GM21723 (cell line): Measurements from ENCODE around the gene PDLIM4.

ENCODE experiments used
- ATAC-seq: cut with Tn5 transposase; IDR thresholded peaks from one replicate; pipeline ENCODE4 v1.9.1; 2021; ENCODE audit warnings: mild to moderate bottlenecking, moderate library complexity; ENCODE audit not compliant: unreplicated experiment

The PDLIM4 gene

GRCh38 chr5:132280371-132281240 lies 23.1 kb downstream of the PDLIM4 start:
- no peak for ATAC-seq

- no peak for ATAC-seq
Measured at GRCh38 chr5:132281856-132282614, 24.5 kb downstream of the PDLIM4 start.

- no peak for ATAC-seq
Measured at GRCh38 chr5:132283423-132284043, 26.0 kb downstream of the PDLIM4 start.

- no peak for ATAC-seq
Measured at GRCh38 chr5:132289097-132289496, 31.6 kb downstream of the PDLIM4 start.

GRCh38 chr5:132291026-132291425 lies 33.5 kb downstream of the PDLIM4 start:
- no peak for ATAC-seq

- ATAC-seq = peak; percentile 44
Measured at GRCh38 chr5:132293066-132293991, 35.8 kb downstream of the PDLIM4 start.

GRCh38 chr5:132293992-132294727 lies 36.7 kb downstream of the PDLIM4 start, which contains the start of gene SLC22A4:
Gene SLC22A4, plus strand, starts transcription at chr5:132294394. Its CDS starts 223 bp downstream, at chr5:132294617.
- peak; percentile 74 for ATAC-seq

- ATAC-seq = peak; percentile 10
Measured at GRCh38 chr5:132294728-132295504, 37.4 kb downstream of the PDLIM4 start.

GRCh38 chr5:132295505-132296411 lies 38.3 kb downstream of the PDLIM4 start:
- ATAC-seq = no peak

- no peak for ATAC-seq
Measured at GRCh38 chr5:132296412-132297016, 39.0 kb downstream of the PDLIM4 start.

GRCh38 chr5:132297211-132297940 lies 39.9 kb downstream of the PDLIM4 start:
- no peak for ATAC-seq

- ATAC-seq = no peak
Measured at GRCh38 chr5:132298298-132299212, 41.1 kb downstream of the PDLIM4 start.

GRCh38 chr5:132299917-132300316 lies 42.4 kb downstream of the PDLIM4 start:
- no peak for ATAC-seq

- no peak for ATAC-seq
Measured at GRCh38 chr5:132300577-132301343, 43.3 kb downstream of the PDLIM4 start.
